Activated CD8-positive, alpha-beta memory T cell treated with anti-CD3 and anti-CD28 coated beads, Interleukin-2, amount 10 ng/mL, durations not matched to agents 7 days and 5 days (primary cell): ENCODE results near the gene ABCB4. TPM values are rescaled to one million over a fixed set of nuclear protein-coding genes. Genes with fewer than 3 reads are reported as not detected.

Source experiments
- total RNA-seq, 2 experiments: library from RNA; stranded (reverse); gene quantifications; one replicate each; pipeline ENCODE4 v1.2.3, GENCODE V29; 2021

ABCB4 gene
- total RNA-seq, 2 experiments from 2014 or later: 0.07 TPM; not detected in 1

Other genes starting within 250 kb of the ABCB4 start
- 10 to 100 TPM; 10.3 to 11.5 TPM for gene CROT, start 130.0 kb downstream of the ABCB4 start, total RNA-seq
- 10 to 100 TPM; 15.1 to 15.7 TPM for gene ABCB1, start 125.2 kb upstream of the ABCB4 start, total RNA-seq
- under 1 TPM in 1 of 2 experiments, not detected in 1; 0.19 TPM for gene RUNDC3B, start 152.7 kb upstream of the ABCB4 start, total RNA-seq